Neutrophil (primary cell): ENCODE data around the gene AQP6.

ENCODE experiments used
- H3K27ac ChIP-seq: fragments of 200-600 bp; sonication (generic); 2 replicates; pipeline ENCODE4 v1.5.1; 2016; ENCODE audit warnings: mild to moderate bottlenecking, moderate library complexity
- H3K27me3 ChIP-seq: fragments of 200-600 bp; sonication (generic); 2 replicates; pipeline ENCODE4 v1.6.0; 2016; ENCODE audit warnings: mild to moderate bottlenecking
- H3K36me3 ChIP-seq: fragments of 200-600 bp; sonication (generic); 2 replicates; pipeline ENCODE4 v1.5.1; 2017
- H3K4me1 ChIP-seq, 2 experiments: fragments of 200-600 bp in 1 of 2; sonication (generic) in 1 of 2; 1 replicate in 1 of 2; 2 replicates in 1 of 2; pipeline versions ENCODE4 v1.5.1 to v1.6.1; 2013 to 2016; ENCODE audit warnings: low read depth in 1 of 2, low read length in 1 of 2, mild to moderate bottlenecking in 1 of 2, moderate library complexity in 1 of 2; ENCODE audit not compliant: control insufficient read depth in 1 of 2, insufficient read depth in 1 of 2
- H3K4me3 ChIP-seq, 2 experiments: fragments of 200-600 bp in 1 of 2; sonication (generic) in 1 of 2; 1 replicate in 1 of 2; 2 replicates in 1 of 2; pipeline ENCODE4 v1.5.1; 2013 to 2016; ENCODE audit warnings: low read depth in 1 of 2, low read length in 1 of 2, mild to moderate bottlenecking in 1 of 2, moderate library complexity in 1 of 2
- H3K9me3 ChIP-seq: fragments of 200-600 bp; sonication (generic); 2 replicates; pipeline ENCODE4 v1.5.1; 2016
- CTCF ChIP-seq: fragments of 200-600 bp; sonication (generic); IDR thresholded peaks from 2 replicates; pipeline ENCODE4 v1.5.1; 2016; ENCODE audit warnings: antibody characterized with exemption

Gene AQP6

GRCh38 chr12:49939707-49940106 lies 33.0 kb upstream of the AQP6 start:
- Histone ChIP-seq H3K27me3 (peaks cover 7% of the 10 kb centered on the region), H3K4me3 (no peak overlapping the region), H3K4me1 (peaks cover 32 to 34% of the 10 kb centered on the region in 2 experiments), H3K36me3 (no peaks in the 10 kb centered on the region), H3K9me3 (no peaks in the 10 kb centered on the region), H3K27ac (no peak overlapping the region)
- TF ChIP-seq CTCF: no peak

GRCh38 chr12:49941556-49942511 lies 30.9 kb upstream of the AQP6 start:
- Histone ChIP-seq H3K27me3 (peaks cover 13% of the 10 kb centered on the region), H3K36me3 (no peaks in the 10 kb centered on the region), H3K4me1 (peaks cover 42 to 46% of the 10 kb centered on the region in 2 experiments), H3K9me3 (no peaks in the 10 kb centered on the region), H3K4me3 (no peak overlapping the region), H3K27ac (peak overlapping the region; percentile 67)
- no peak for TF ChIP-seq CTCF

GRCh38 chr12:49942512-49942893 lies 30.2 kb upstream of the AQP6 start:
- no peaks in the 10 kb centered on the region for H3K36me3 ChIP-seq
- H3K4me3 ChIP-seq: no peak overlapping the region
- peaks cover 42 to 46% of the 10 kb centered on the region in 2 experiments for H3K4me1 ChIP-seq
- H3K27me3 ChIP-seq: peaks cover 19% of the 10 kb centered on the region
- H3K27ac ChIP-seq: peak overlapping the region; percentile 67
- no peak for TF ChIP-seq CTCF
- no peaks in the 10 kb centered on the region for H3K9me3 ChIP-seq

DNA sequence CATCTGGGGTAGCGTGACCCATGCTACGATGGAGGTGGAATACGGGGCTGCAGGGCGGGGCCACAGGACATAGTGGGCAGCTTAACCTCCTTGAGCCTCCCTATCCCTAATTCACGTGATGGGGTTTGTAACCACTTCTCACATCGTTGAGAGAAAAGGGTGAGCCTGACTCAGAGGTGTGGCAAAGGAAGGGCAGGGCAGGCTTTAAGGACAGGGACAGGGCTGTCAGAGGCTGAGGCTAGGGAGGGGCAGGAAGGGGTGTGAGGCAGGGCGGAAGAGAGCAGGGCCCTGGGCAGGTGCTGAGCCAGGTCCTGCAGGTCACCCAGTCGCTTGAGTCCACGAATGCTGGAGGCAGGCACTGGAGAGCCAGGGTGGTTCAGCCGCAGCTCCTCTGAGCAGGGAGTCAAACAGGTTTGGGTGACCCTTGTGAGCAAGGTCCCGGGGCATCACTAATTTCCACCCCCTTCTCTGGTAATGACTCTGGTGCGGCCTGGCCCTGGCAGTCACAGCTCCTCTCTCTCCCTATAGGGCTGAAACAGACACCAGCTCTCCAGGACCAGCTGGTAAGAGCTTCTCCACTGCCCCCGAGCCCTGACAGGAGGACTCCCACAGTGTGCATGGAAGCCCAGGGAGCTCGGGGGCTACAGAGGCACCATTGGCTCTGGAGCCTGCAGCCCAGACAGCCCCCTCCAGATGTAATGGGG lies 29.7 kb upstream of the AQP6 start:
- Histone ChIP-seq H3K4me3 (no peak overlapping the region), H3K27ac (peak overlapping the region; percentile 67), H3K4me1 (peaks cover 42 to 46% of the 10 kb centered on the region in 2 experiments), H3K9me3 (no peaks in the 10 kb centered on the region), H3K27me3 (peaks cover 25% of the 10 kb centered on the region), H3K36me3 (no peaks in the 10 kb centered on the region)
- no peak for TF ChIP-seq CTCF

GRCh38 chr12:49943625-49943960 lies 29.2 kb upstream of the AQP6 start:
- H3K36me3 ChIP-seq: no peaks in the 10 kb centered on the region
- peaks cover 42 to 46% of the 10 kb centered on the region in 2 experiments for H3K4me1 ChIP-seq
- no peaks in the 10 kb centered on the region for H3K9me3 ChIP-seq
- H3K27me3 ChIP-seq: peaks cover 30% of the 10 kb centered on the region
- peak overlapping the region; percentile 67 for H3K27ac ChIP-seq
- no peak for TF ChIP-seq CTCF
- H3K4me3 ChIP-seq: no peak overlapping the region
